Suppressor macrophage treated with lipopolysaccharide for 1 hour (primary cell): Measurements from ENCODE around the gene ZP3.
"Not testable (repeated sequence)": the region's sequence is repeated elsewhere in the genome, so short reads cannot be mapped to it uniquely, and the experiment has no call there.

Source experiments
- DNase-seq, 3 donors: peaks; one replicate each; pipeline ENCODE4 v3.0.0-alpha.2; 2020 to 2022

ZP3 gene

GRCh38 chr7:76424413-76425111 lies at the start of gene ZP3:
TSS of gene ZP3 (plus strand) at chr7:76424950. CDS start at chr7:76424965, 15 bp downstream.
- no peak for DNase-seq

GRCh38 chr7:76375251-76375650 lies 49.5 kb upstream of the ZP3 start:
- no peak for DNase-seq

- no peak for DNase-seq
These were observed 47.4 kb upstream of the ZP3 start for GRCh38 chr7:76377186-76377918.

GRCh38 chr7:76380623-76380966 lies 44.2 kb upstream of the ZP3 start:
- no peak for DNase-seq

GRCh38 chr7:76381814-76382213 lies 42.9 kb upstream of the ZP3 start:
- no peak for DNase-seq

- peak; percentile 26 to 49 (median 39) for DNase-seq
These were observed 41.4 kb upstream of the ZP3 start for GRCh38 chr7:76383089-76383944.

GRCh38 chr7:76386691-76387260 lies 38.0 kb upstream of the ZP3 start:
- no peak for DNase-seq

GRCh38 chr7:76387789-76388188 lies 37.0 kb upstream of the ZP3 start:
- not testable (repeated sequence) for DNase-seq

GRCh38 chr7:76390092-76390491 lies 34.7 kb upstream of the ZP3 start:
- no peak for DNase-seq

GRCh38 chr7:76392531-76393115 lies 32.1 kb upstream of the ZP3 start:
- no peak for DNase-seq

- peak; percentile 95 to 98 (median 97) for DNase-seq
These were observed 31.4 kb upstream of the ZP3 start for GRCh38 chr7:76393116-76394031.

GRCh38 chr7:76394957-76395356 lies 29.8 kb upstream of the ZP3 start:
- DNase-seq, result peak; percentile 64 to 68 (median 67)

GRCh38 chr7:76395605-76395964 lies 29.2 kb upstream of the ZP3 start:
- not testable (repeated sequence) for DNase-seq

GRCh38 chr7:76395965-76396726 lies 28.6 kb upstream of the ZP3 start:
- no peak for DNase-seq

- DNase-seq, result no peak
These were observed 27.9 kb upstream of the ZP3 start for GRCh38 chr7:76396864-76397263.

- peak; percentile 72 to 89 (median 76) for DNase-seq
These were observed 27.2 kb upstream of the ZP3 start for GRCh38 chr7:76397409-76398183.

- DNase-seq, result no peak
These were observed 24.5 kb upstream of the ZP3 start for GRCh38 chr7:76400248-76400647.

- DNase-seq, result peak; percentile 71 to 86 (median 82)
These were observed 21.7 kb upstream of the ZP3 start for GRCh38 chr7:76403097-76403496.

- DNase-seq, result peak; percentile 72 to 81 (median 77)
These were observed 20.8 kb upstream of the ZP3 start for GRCh38 chr7:76403780-76404494.
